Measurements from ENCODE around the gene MOB3A. TPM values are rescaled to one million over a fixed set of nuclear protein-coding genes. Genes with fewer than 3 reads are reported as not detected.

Gene MOB3A
- total and polyA plus RNA-seq, 2 experiments from 2014 or later, result 2.9 to 5.9 TPM

DNA sequence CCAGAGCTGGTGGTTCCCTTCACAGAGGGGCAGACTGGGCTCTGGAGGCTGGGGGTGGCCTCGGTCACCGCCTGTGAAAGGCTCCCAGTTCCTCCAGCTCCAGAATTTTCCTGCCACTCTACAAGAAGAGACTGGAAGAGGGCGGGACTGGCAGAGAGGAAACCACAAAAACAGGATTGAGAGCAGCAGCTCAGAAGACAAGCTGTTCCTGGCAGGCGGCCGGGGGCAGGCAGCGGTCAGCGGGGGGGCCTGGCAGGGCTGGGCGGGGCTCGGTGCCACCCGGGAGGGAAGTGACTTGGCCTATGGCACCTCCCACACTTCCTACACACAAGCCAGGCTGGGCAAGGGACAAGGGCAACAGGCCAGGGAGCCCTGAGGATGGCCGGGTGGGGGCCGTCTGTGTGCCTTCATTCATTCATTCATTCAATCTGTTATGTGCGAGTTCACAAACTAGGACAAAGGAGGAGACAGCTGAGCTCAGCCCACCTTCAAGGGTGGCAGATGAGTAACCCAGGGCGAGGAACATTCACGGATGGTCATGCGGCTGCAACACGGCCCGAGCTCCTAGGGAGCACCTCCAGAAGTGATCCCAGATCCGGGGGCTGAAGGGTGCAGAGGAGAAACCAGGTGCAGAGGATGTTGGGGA is 63.7 kb downstream of the MOB3A start:
- Histone ChIP-seq H3K36me3 (ENCODE audit: insufficient read depth) (no peaks in the 10 kb centered on the region), H4K20me1 (replicated peaks; ENCODE audit: insufficient read depth) (no peaks in the 10 kb centered on the region), H2AFZ (no peak overlapping the region), H3K27me3 (ENCODE audit: insufficient read depth) (no peaks in the 10 kb centered on the region), H3K79me2 (replicated peaks; ENCODE audit: insufficient read depth) (no peaks in the 10 kb centered on the region), H3K4me3 (no peak overlapping the region), H3K4me2 (no peak overlapping the region), H3F3A (replicated peaks; ENCODE audit: low read depth) (peaks cover 20% of the 10 kb centered on the region), H3K9me2 (ENCODE audit: insufficient read depth) (no peaks in the 10 kb centered on the region), H3K4me1 (ENCODE audit: insufficient read depth) (no peaks in the 10 kb centered on the region; the same call in 1 of the 2 replicates), H3K27ac (ENCODE audit: low read depth) (no peak overlapping the region)
- no peak overlapping the region for H3K4me3 Mint-ChIP-seq
- peaks cover 16% of the 10 kb centered on the region for H3K27me3 Mint-ChIP-seq (ENCODE audit: insufficient read depth, low read depth, poor library complexity)
- no peaks in the 10 kb centered on the region; the same call in 2 of the 3 replicates for H3K36me3 Mint-ChIP-seq (ENCODE audit: low read depth)
- TF ChIP-seq ZNF114 (CRISPR knock-in tag; IDR thresholded peaks at IDR 0.05) (no peak), CREB1 (CRISPR knock-in tag; IDR thresholded peaks at IDR 0.05; ENCODE audit: low read depth) (no peak), STAT1 (IDR thresholded peaks at IDR 0.05; ENCODE audit: unreplicated experiment) (no peak), ZNF331 (CRISPR knock-in tag; IDR thresholded peaks at IDR 0.05; ENCODE audit: low read depth) (no peak), EZH2phosphoT487 (IDR thresholded peaks at IDR 0.05; ENCODE audit: unreplicated experiment) (no peak), NANOG (IDR thresholded peaks at IDR 0.05; ENCODE audit: borderline replicate concordance) (no peak), POLR2AphosphoS5 (IDR thresholded peaks at IDR 0.05; ENCODE audit: low read depth) (no peak), EZH2 (IDR thresholded peaks at IDR 0.05; ENCODE audit: low read depth, unreplicated experiment) (no peak), JUNB (IDR thresholded peaks at IDR 0.05; ENCODE audit: unreplicated experiment) (no peak)
- TF ChIP-seq, protein P1, sequence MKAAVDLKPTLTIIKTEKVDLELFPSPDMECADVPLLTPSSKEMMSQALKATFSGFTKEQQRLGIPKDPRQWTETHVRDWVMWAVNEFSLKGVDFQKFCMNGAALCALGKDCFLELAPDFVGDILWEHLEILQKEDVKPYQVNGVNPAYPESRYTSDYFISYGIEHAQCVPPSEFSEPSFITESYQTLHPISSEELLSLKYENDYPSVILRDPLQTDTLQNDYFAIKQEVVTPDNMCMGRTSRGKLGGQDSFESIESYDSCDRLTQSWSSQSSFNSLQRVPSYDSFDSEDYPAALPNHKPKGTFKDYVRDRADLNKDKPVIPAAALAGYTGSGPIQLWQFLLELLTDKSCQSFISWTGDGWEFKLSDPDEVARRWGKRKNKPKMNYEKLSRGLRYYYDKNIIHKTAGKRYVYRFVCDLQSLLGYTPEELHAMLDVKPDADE (IDR thresholded peaks at IDR 0.05), result no peak
- TF ChIP-seq, protein P2, sequence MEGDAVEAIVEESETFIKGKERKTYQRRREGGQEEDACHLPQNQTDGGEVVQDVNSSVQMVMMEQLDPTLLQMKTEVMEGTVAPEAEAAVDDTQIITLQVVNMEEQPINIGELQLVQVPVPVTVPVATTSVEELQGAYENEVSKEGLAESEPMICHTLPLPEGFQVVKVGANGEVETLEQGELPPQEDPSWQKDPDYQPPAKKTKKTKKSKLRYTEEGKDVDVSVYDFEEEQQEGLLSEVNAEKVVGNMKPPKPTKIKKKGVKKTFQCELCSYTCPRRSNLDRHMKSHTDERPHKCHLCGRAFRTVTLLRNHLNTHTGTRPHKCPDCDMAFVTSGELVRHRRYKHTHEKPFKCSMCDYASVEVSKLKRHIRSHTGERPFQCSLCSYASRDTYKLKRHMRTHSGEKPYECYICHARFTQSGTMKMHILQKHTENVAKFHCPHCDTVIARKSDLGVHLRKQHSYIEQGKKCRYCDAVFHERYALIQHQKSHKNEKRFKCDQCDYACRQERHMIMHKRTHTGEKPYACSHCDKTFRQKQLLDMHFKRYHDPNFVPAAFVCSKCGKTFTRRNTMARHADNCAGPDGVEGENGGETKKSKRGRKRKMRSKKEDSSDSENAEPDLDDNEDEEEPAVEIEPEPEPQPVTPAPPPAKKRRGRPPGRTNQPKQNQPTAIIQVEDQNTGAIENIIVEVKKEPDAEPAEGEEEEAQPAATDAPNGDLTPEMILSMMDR (conservative IDR thresholded peaks at IDR 0.05; ENCODE audit: low read depth in 2 of 2), result no peak
- TF ChIP-seq, protein P3, sequence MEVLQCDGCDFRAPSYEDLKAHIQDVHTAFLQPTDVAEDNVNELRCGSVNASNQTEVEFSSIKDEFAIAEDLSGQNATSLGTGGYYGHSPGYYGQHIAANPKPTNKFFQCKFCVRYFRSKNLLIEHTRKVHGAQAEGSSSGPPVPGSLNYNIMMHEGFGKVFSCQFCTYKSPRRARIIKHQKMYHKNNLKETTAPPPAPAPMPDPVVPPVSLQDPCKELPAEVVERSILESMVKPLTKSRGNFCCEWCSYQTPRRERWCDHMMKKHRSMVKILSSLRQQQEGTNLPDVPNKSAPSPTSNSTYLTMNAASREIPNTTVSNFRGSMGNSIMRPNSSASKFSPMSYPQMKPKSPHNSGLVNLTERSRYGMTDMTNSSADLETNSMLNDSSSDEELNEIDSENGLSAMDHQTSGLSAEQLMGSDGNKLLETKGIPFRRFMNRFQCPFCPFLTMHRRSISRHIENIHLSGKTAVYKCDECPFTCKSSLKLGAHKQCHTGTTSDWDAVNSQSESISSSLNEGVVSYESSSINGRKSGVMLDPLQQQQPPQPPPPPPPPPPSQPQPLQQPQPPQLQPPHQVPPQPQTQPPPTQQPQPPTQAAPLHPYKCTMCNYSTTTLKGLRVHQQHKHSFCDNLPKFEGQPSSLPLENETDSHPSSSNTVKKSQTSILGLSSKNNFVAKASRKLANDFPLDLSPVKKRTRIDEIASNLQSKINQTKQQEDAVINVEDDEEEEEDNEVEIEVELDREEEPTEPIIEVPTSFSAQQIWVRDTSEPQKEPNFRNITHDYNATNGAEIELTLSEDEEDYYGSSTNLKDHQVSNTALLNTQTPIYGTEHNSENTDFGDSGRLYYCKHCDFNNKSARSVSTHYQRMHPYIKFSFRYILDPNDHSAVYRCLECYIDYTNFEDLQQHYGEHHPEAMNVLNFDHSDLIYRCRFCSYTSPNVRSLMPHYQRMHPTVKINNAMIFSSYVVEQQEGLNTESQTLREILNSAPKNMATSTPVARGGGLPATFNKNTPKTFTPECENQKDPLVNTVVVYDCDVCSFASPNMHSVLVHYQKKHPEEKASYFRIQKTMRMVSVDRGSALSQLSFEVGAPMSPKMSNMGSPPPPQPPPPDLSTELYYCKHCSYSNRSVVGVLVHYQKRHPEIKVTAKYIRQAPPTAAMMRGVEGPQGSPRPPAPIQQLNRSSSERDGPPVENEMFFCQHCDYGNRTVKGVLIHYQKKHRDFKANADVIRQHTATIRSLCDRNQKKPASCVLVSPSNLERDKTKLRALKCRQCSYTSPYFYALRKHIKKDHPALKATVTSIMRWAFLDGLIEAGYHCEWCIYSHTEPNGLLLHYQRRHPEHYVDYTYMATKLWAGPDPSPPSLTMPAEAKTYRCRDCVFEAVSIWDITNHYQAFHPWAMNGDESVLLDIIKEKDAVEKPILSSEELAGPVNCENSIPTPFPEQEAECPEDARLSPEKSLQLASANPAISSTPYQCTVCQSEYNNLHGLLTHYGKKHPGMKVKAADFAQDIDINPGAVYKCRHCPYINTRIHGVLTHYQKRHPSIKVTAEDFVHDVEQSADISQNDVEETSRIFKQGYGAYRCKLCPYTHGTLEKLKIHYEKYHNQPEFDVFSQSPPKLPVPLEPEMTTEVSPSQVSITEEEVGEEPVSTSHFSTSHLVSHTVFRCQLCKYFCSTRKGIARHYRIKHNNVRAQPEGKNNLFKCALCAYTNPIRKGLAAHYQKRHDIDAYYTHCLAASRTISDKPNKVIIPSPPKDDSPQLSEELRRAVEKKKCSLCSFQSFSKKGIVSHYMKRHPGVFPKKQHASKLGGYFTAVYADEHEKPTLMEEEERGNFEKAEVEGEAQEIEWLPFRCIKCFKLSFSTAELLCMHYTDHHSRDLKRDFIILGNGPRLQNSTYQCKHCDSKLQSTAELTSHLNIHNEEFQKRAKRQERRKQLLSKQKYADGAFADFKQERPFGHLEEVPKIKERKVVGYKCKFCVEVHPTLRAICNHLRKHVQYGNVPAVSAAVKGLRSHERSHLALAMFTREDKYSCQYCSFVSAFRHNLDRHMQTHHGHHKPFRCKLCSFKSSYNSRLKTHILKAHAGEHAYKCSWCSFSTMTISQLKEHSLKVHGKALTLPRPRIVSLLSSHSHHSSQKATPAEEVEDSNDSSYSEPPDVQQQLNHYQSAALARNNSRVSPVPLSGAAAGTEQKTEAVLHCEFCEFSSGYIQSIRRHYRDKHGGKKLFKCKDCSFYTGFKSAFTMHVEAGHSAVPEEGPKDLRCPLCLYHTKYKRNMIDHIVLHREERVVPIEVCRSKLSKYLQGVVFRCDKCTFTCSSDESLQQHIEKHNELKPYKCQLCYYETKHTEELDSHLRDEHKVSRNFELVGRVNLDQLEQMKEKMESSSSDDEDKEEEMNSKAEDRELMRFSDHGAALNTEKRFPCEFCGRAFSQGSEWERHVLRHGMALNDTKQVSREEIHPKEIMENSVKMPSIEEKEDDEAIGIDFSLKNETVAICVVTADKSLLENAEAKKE (CRISPR knock-in tag; IDR thresholded peaks at IDR 0.05), result no peak
- TF ChIP-seq, protein P4, sequence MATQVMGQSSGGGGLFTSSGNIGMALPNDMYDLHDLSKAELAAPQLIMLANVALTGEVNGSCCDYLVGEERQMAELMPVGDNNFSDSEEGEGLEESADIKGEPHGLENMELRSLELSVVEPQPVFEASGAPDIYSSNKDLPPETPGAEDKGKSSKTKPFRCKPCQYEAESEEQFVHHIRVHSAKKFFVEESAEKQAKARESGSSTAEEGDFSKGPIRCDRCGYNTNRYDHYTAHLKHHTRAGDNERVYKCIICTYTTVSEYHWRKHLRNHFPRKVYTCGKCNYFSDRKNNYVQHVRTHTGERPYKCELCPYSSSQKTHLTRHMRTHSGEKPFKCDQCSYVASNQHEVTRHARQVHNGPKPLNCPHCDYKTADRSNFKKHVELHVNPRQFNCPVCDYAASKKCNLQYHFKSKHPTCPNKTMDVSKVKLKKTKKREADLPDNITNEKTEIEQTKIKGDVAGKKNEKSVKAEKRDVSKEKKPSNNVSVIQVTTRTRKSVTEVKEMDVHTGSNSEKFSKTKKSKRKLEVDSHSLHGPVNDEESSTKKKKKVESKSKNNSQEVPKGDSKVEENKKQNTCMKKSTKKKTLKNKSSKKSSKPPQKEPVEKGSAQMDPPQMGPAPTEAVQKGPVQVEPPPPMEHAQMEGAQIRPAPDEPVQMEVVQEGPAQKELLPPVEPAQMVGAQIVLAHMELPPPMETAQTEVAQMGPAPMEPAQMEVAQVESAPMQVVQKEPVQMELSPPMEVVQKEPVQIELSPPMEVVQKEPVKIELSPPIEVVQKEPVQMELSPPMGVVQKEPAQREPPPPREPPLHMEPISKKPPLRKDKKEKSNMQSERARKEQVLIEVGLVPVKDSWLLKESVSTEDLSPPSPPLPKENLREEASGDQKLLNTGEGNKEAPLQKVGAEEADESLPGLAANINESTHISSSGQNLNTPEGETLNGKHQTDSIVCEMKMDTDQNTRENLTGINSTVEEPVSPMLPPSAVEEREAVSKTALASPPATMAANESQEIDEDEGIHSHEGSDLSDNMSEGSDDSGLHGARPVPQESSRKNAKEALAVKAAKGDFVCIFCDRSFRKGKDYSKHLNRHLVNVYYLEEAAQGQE (IDR thresholded peaks at IDR 0.05; ENCODE audit: unreplicated experiment), result no peak
- no peak for ATAC-seq
- H3K4me1 Mint-ChIP-seq, result peaks cover 15% of the 10 kb centered on the region; the same call in 2 of the 3 replicates
- DNase-seq (ENCODE audit: low spot score), result no peak
- no peak overlapping the region for H3K27ac Mint-ChIP-seq
- H3K9me3 Mint-ChIP-seq, result peaks cover 10% of the 10 kb centered on the region; the same call in 2 of the 3 replicates
